ENCODE results near the gene FOXRED2.
A peak's percentile ranks its signal among the peaks of the same experiment; 100 is the strongest.
"Not testable (repeated sequence)": the region's sequence is repeated elsewhere in the genome, so short reads cannot be mapped to it uniquely, and the experiment has no call there.

Gene FOXRED2

GRCh38 chr22:36470162-36470993 is 36.5 kb downstream of the FOXRED2 start:
- peak; percentile 57 to 76 (median 74) for DNase-seq (ENCODE audit: low read depth in 3 of 3, low spot score in 1 of 3)

- no peak for DNase-seq (ENCODE audit: low read depth in 3 of 3, low spot score in 1 of 3)
Observed at GRCh38 chr22:36469094-36469710, 37.6 kb downstream of the FOXRED2 start.

- no peak for DNase-seq (ENCODE audit: low read depth in 3 of 3, low spot score in 1 of 3)
Observed at GRCh38 chr22:36467946-36468345, 38.9 kb downstream of the FOXRED2 start.

- DNase-seq (ENCODE audit: low read depth in 3 of 3, low spot score in 1 of 3): no peak
Observed at GRCh38 chr22:36467042-36467810, 39.6 kb downstream of the FOXRED2 start.

GRCh38 chr22:36466258-36466657 is 40.6 kb downstream of the FOXRED2 start:
- DNase-seq (ENCODE audit: low read depth in 3 of 3, low spot score in 1 of 3): no peak

- no peak for DNase-seq (ENCODE audit: low read depth in 3 of 3, low spot score in 1 of 3)
Observed at GRCh38 chr22:36465232-36466021, 41.4 kb downstream of the FOXRED2 start.

GRCh38 chr22:36464715-36465231 is 42.1 kb downstream of the FOXRED2 start:
- DNase-seq (ENCODE audit: low read depth in 3 of 3, low spot score in 1 of 3): no peak

GRCh38 chr22:36463783-36464184 is 43.1 kb downstream of the FOXRED2 start:
- DNase-seq (ENCODE audit: low read depth in 3 of 3, low spot score in 1 of 3): no peak

GRCh38 chr22:36461665-36462649 is 44.9 kb downstream of the FOXRED2 start:
- no peak for DNase-seq (ENCODE audit: low read depth in 3 of 3, low spot score in 1 of 3)

- DNase-seq (ENCODE audit: low read depth in 3 of 3, low spot score in 1 of 3): no peak
Observed at GRCh38 chr22:36460202-36460601, 46.6 kb downstream of the FOXRED2 start.

GRCh38 chr22:36457688-36458450 is 49.0 kb downstream of the FOXRED2 start:
- no peak for DNase-seq (ENCODE audit: low read depth in 3 of 3, low spot score in 1 of 3)

GRCh38 chr22:36456464-36456845 is 50.4 kb downstream of the FOXRED2 start:
- no peak for DNase-seq (ENCODE audit: low read depth in 3 of 3, low spot score in 1 of 3)

- no peak for DNase-seq (ENCODE audit: low read depth in 3 of 3, low spot score in 1 of 3)
Observed at GRCh38 chr22:36455571-36456463, 51.0 kb downstream of the FOXRED2 start.

- DNase-seq (ENCODE audit: low read depth in 3 of 3, low spot score in 1 of 3): peak; percentile 89 to 95 (median 95)
Observed at GRCh38 chr22:36454916-36455570, 51.8 kb downstream of the FOXRED2 start.

- DNase-seq (ENCODE audit: low read depth in 3 of 3, low spot score in 1 of 3): no peak
Observed at GRCh38 chr22:36453855-36454378, 52.9 kb downstream of the FOXRED2 start.

GRCh38 chr22:36452978-36453607 is 53.7 kb downstream of the FOXRED2 start:
- not testable (repeated sequence) for DNase-seq (ENCODE audit: low read depth in 3 of 3, low spot score in 1 of 3)

Data from stimulated activated CD4-positive, alpha-beta T cell treated with anti-CD3 and anti-CD28 coated beads, TNF-alpha, amount 100 ng/mL, for 1 hour (primary cell).